Measurements from ENCODE around the gene TMEM150B. TPM values are rescaled to one million over a fixed set of nuclear protein-coding genes. Genes with fewer than 3 reads are reported as not detected.

TMEM150B gene
- total and polyA plus RNA-seq, 2 of the 4 experiments (the other 2 are of a cell fraction) = not detected

DNA sequence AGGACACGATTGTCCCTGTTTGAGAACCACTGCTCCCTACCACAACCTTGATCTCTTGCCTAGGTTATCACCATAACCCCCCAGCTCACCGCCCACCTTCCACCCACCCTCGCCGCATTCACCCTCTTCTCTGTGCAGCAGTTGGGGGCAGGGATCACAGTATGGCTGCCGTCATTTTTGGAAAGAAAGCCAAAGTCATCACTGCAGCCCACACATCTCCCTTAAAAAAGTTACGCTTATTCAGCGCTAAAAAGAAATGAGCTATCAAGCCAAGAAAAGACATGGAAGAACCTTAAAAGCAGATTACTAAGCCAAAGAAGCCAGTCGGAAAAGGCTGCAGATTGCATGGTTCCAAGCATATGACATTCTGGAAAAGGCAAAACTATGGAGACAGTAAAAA, 55.8 kb downstream of the TMEM150B start:
- no peak overlapping the region for H4K91ac ChIP-seq (ENCODE audit: insufficient read depth, low read depth, low read length)
- peaks cover 28% of the 10 kb centered on the region for H3K36me3 ChIP-seq (ENCODE audit: control insufficient read depth, insufficient read depth, low read length)
- no peak overlapping the region for H4K5ac ChIP-seq (ENCODE audit: low read depth, low read length)
- POLR2A ChIA-PET (ENCODE audit: unreplicated experiment) = interaction anchor here (0.5 kb wide), 1 partner anchor 11 kb away, joined by 3 read pairs; no protein-coding TSS in a partner anchor
- CTCF ChIA-PET = no interaction called here
- H3K14ac ChIP-seq (replicated peaks; ENCODE audit: low read depth, low read length) = no peak overlapping the region
- no peak overlapping the region for H3K18ac ChIP-seq (ENCODE audit: low read depth, low read length)
- in situ Hi-C loops (cut with MboI; ENCODE audit: low sequenced_read_pairs) (no loop called here), dilution Hi-C loops (cut with HindIII; ENCODE audit: low sequenced_read_pairs, unreplicated experiment) (no loop called here), intact Hi-C loops (cut with micrococcal nuclease) (no loop called here)
- H3K4ac ChIP-seq (ENCODE audit: low read depth, low read length) = no peak overlapping the region
- DNase-seq = no peak
- peaks cover 5 to 30% of the 10 kb centered on the region in 2 experiments for H3K79me1 ChIP-seq (ENCODE audit: low read depth in 1 of 2, low read length in 2 of 2)
- no peak overlapping the region for H2AK5ac ChIP-seq (ENCODE audit: low read depth, low read length)
- H3K4me1 ChIP-seq (ENCODE audit: control insufficient read depth, insufficient read depth, low read length) = no peaks in the 10 kb centered on the region
- WGBS, 2 experiments (ENCODE audit: extremely low coverage in 2 of 2, insufficient read length in 1 of 2) = 95% methylated on average over 8 of the region's 8 CpGs; no CpG with 5 or more reads in 1 of the 2 experiments
- TF ChIP-seq MAFK (IDR thresholded peaks at IDR 0.05; ENCODE audit: low read depth, low read length) (no peak), CHD1 (IDR thresholded peaks at IDR 0.05; ENCODE audit: low read depth, low read length) (no peak)
- H3K56ac ChIP-seq (ENCODE audit: extremely low read depth, insufficient read depth, low read length) = no peak overlapping the region
- H4K20me1 ChIP-seq (ENCODE audit: insufficient read depth, low read length) = peaks cover 7% of the 10 kb centered on the region; the same call in 1 of the 2 replicates
- BruUV-seq (replicated peaks) = no TSS peak
- no peak overlapping the region for H3K9ac ChIP-seq (ENCODE audit: low read depth, low read length)
- no peak overlapping the region for H2AK9ac ChIP-seq (replicated peaks; ENCODE audit: low read depth, low read length, poor library complexity)
- H2AFZ ChIP-seq (replicated peaks; ENCODE audit: low read length, poor library complexity) = no peak overlapping the region
- no peak overlapping the region for H2BK15ac ChIP-seq (ENCODE audit: low read depth, low read length)
- H2BK20ac ChIP-seq (ENCODE audit: low read depth, low read length) = no peak overlapping the region
- ATAC-seq (ENCODE audit: low read depth) = no peak
- H2BK120ac ChIP-seq (ENCODE audit: low read depth, low read length) = no peak overlapping the region
- no peak overlapping the region for H3K4me2 ChIP-seq (ENCODE audit: low read depth, low read length)
- H3K9me3 ChIP-seq (ENCODE audit: control insufficient read depth, insufficient read depth, low read length) = no peaks in the 10 kb centered on the region
- peaks cover 9% of the 10 kb centered on the region; the same call in 1 of the 2 replicates for H3K9me1 ChIP-seq (ENCODE audit: insufficient read depth, low read length)
- H3K27ac ChIP-seq (ENCODE audit: insufficient read depth, low read length) = no peak overlapping the region
- H3K27me3 ChIP-seq (ENCODE audit: control insufficient read depth, insufficient read depth, low read length) = no peaks in the 10 kb centered on the region
- H3K4me3 ChIP-seq (ENCODE audit: insufficient read depth, low read depth, low read length) = no peak overlapping the region
- H4K8ac ChIP-seq (ENCODE audit: low read depth in 2 of 2, low read length in 2 of 2) = no peak overlapping the region
- no peak overlapping the region for H2BK5ac ChIP-seq (ENCODE audit: low read depth, low read length, poor library complexity, severe bottlenecking)
- no peak overlapping the region for H3K23ac ChIP-seq (ENCODE audit: low read depth, low read length)

Data from IMR-90 (cell line).